Measurements from ENCODE around the gene MMP24. TPM values are rescaled to one million over a fixed set of nuclear protein-coding genes. Genes with fewer than 3 reads are reported as not detected.

Gene MMP24
- total and polyA plus RNA-seq, 2 experiments from 2014 or later, result 2.0 to 27.3 TPM

DNA sequence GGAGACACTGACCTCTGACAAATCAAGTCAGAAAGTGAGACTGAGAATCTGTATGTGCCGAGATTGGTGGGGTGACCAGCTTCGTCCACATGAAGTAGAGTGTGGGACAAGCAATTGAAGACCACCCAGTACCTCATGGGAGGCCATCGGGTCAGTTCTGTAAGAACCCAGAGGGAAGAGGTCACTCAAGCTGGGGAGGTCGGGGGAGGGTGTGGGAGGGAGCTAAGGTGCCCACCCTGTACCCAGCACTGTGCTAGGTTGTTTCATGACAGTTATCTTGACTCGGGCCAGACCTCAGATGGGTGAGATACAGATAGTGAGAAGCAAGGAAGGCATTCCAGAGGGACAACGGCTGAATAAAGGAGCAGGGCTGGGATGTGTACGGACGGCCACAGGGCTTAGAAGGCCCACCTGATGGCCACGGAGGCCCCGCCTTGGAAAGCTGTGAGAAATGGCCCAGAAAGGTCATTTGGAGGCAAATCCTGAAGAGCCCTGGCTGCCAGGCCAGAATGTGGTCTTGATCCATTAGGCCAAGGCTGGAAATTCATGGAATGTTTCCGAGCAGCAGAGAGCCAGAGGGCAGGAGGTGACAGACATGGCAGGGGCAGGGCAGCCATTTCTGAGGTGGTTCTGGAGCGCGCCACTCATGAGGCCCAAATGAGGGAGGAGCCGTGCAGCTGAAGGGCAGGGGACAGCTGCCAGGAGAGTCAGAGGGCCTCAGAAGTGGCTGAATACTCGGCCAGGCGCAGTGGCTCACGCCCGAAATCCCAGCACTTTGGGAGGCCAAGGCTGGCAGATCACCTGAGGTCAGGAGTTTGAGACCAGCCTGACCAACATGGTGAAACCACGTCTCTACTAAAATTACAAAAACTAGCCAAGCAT lies 43.8 kb downstream of the MMP24 start:
- Mint-ChIP-seq H3K4me3 (no peak overlapping the region), H3K9me3 (no peaks in the 10 kb centered on the region), H3K36me3 (ENCODE audit: low read depth) (no peaks in the 10 kb centered on the region; the same call in 2 of the 3 replicates), H3K27ac (no peak overlapping the region; the same call in 1 of the 2 replicates), H3K27me3 (ENCODE audit: insufficient read depth, low read depth, poor library complexity) (peaks cover 23% of the 10 kb centered on the region), H3K4me1 (peaks cover 19% of the 10 kb centered on the region)
- H2AFZ ChIP-seq, result no peak overlapping the region
- peak overlapping the region; percentile 69; the same call in 1 of the 2 replicates for H3K27ac ChIP-seq (ENCODE audit: low read depth)
- ATAC-seq (no peak), DNase-seq (ENCODE audit: low spot score) (no peak)
- H3F3A ChIP-seq (replicated peaks; ENCODE audit: low read depth), result 0 out of 2 replicates have a peak, but pooled peaks cover 8% of the 10 kb centered on the region
- H3K36me3 ChIP-seq (ENCODE audit: insufficient read depth), result no peaks in the 10 kb centered on the region
- H3K4me3 ChIP-seq, result no peak overlapping the region
- H3K4me1 ChIP-seq (ENCODE audit: insufficient read depth), result peaks cover 3% of the 10 kb centered on the region; the same call in 1 of the 2 replicates
- no peaks in the 10 kb centered on the region for H4K20me1 ChIP-seq (replicated peaks; ENCODE audit: insufficient read depth)
- no peaks in the 10 kb centered on the region for H3K9me2 ChIP-seq (ENCODE audit: insufficient read depth)
- no peaks in the 10 kb centered on the region for H3K79me2 ChIP-seq (replicated peaks; ENCODE audit: insufficient read depth)
- H3K4me2 ChIP-seq, result no peak overlapping the region
- H3K27me3 ChIP-seq (ENCODE audit: insufficient read depth), result no peaks in the 10 kb centered on the region
- TF ChIP-seq, protein P1, sequence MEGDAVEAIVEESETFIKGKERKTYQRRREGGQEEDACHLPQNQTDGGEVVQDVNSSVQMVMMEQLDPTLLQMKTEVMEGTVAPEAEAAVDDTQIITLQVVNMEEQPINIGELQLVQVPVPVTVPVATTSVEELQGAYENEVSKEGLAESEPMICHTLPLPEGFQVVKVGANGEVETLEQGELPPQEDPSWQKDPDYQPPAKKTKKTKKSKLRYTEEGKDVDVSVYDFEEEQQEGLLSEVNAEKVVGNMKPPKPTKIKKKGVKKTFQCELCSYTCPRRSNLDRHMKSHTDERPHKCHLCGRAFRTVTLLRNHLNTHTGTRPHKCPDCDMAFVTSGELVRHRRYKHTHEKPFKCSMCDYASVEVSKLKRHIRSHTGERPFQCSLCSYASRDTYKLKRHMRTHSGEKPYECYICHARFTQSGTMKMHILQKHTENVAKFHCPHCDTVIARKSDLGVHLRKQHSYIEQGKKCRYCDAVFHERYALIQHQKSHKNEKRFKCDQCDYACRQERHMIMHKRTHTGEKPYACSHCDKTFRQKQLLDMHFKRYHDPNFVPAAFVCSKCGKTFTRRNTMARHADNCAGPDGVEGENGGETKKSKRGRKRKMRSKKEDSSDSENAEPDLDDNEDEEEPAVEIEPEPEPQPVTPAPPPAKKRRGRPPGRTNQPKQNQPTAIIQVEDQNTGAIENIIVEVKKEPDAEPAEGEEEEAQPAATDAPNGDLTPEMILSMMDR (conservative IDR thresholded peaks at IDR 0.05; ENCODE audit: low read depth in 2 of 2), result no peak
- no peak for TF ChIP-seq JUNB (IDR thresholded peaks at IDR 0.05; ENCODE audit: unreplicated experiment)
- TF ChIP-seq POLR2AphosphoS5 (IDR thresholded peaks at IDR 0.05; ENCODE audit: low read depth), result no peak

DNA sequence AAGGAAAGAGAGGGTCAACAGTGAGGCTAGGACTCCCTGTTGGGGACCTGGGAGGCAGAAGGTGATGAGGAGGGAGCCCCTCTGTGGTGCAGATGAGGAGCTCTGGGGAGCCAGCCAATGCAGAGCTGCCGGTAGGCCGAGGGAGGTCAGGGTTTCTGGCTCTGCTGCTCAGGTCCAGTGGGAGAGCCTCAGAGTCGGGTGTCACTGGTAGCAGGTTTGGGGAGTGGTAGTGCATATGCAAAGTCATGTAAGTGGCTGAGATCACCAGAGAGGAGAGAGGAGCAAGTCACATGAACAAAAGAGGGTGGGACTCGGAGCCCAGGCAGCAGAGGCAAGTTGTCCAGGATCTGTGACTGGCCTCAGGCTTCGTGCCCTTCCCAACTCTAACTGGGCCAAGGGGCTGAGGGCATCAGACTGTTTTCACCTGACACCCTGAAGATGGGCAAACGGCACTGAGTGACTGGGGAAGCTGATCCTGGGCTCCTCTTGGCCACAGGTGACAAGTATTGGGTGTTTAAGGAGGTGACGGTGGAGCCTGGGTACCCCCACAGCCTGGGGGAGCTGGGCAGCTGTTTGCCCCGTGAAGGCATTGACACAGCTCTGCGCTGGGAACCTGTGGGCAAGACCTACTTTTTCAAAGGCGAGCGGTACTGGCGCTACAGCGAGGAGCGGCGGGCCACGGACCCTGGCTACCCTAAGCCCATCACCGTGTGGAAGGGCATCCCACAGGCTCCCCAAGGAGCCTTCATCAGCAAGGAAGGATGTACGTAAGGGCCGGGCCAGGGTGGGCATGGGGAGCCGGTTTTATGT lies 44.8 kb downstream of the MMP24 start:
- no peaks in the 10 kb centered on the region for H4K20me1 ChIP-seq (replicated peaks; ENCODE audit: insufficient read depth)
- no peaks in the 10 kb centered on the region for H3K36me3 ChIP-seq (ENCODE audit: insufficient read depth)
- ATAC-seq (no peak), DNase-seq (ENCODE audit: low spot score) (no peak)
- no peaks in the 10 kb centered on the region for H3K9me3 Mint-ChIP-seq
- no peak overlapping the region for H3K27ac ChIP-seq (ENCODE audit: low read depth)
- 0 out of 2 replicates have a peak, but pooled peaks cover 8% of the 10 kb centered on the region for H3F3A ChIP-seq (replicated peaks; ENCODE audit: low read depth)
- no peak overlapping the region for H3K4me3 ChIP-seq
- no peak overlapping the region for H2AFZ ChIP-seq
- no peaks in the 10 kb centered on the region for H3K27me3 ChIP-seq (ENCODE audit: insufficient read depth)
- peaks cover 32% of the 10 kb centered on the region for H3K27me3 Mint-ChIP-seq (ENCODE audit: insufficient read depth, low read depth, poor library complexity)
- no peak overlapping the region; the same call in 2 of the 3 replicates for H3K4me3 Mint-ChIP-seq
- H3K79me2 ChIP-seq (replicated peaks; ENCODE audit: insufficient read depth), result no peaks in the 10 kb centered on the region
- H3K9me2 ChIP-seq (ENCODE audit: insufficient read depth), result no peaks in the 10 kb centered on the region
- H3K36me3 Mint-ChIP-seq (ENCODE audit: low read depth), result no peaks in the 10 kb centered on the region; the same call in 2 of the 3 replicates
- no peak overlapping the region for H3K4me2 ChIP-seq
- peaks cover 4% of the 10 kb centered on the region for H3K4me1 ChIP-seq (ENCODE audit: insufficient read depth)
- H3K27ac Mint-ChIP-seq, result peak overlapping the region; percentile 51; the same call in 1 of the 2 replicates
- peaks cover 18% of the 10 kb centered on the region for H3K4me1 Mint-ChIP-seq
- TF ChIP-seq POLR2AphosphoS5 (IDR thresholded peaks at IDR 0.05; ENCODE audit: low read depth) (no peak), NANOG (IDR thresholded peaks at IDR 0.05; ENCODE audit: borderline replicate concordance) (no peak), CREB1 (CRISPR knock-in tag; IDR thresholded peaks at IDR 0.05; ENCODE audit: low read depth) (no peak), ZNF331 (CRISPR knock-in tag; IDR thresholded peaks at IDR 0.05; ENCODE audit: low read depth) (no peak), EZH2phosphoT487 (IDR thresholded peaks at IDR 0.05; ENCODE audit: unreplicated experiment) (no peak), JUNB (IDR thresholded peaks at IDR 0.05; ENCODE audit: unreplicated experiment) (no peak)
- TF ChIP-seq, protein P2, sequence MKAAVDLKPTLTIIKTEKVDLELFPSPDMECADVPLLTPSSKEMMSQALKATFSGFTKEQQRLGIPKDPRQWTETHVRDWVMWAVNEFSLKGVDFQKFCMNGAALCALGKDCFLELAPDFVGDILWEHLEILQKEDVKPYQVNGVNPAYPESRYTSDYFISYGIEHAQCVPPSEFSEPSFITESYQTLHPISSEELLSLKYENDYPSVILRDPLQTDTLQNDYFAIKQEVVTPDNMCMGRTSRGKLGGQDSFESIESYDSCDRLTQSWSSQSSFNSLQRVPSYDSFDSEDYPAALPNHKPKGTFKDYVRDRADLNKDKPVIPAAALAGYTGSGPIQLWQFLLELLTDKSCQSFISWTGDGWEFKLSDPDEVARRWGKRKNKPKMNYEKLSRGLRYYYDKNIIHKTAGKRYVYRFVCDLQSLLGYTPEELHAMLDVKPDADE (IDR thresholded peaks at IDR 0.05), result no peak
- TF ChIP-seq, protein P1 (conservative IDR thresholded peaks at IDR 0.05; ENCODE audit: low read depth in 2 of 2), result no peak

Data from GM23338 (cell line).